ENCODE measurements around the gene MTFR1L.

Gene MTFR1L

DNA sequence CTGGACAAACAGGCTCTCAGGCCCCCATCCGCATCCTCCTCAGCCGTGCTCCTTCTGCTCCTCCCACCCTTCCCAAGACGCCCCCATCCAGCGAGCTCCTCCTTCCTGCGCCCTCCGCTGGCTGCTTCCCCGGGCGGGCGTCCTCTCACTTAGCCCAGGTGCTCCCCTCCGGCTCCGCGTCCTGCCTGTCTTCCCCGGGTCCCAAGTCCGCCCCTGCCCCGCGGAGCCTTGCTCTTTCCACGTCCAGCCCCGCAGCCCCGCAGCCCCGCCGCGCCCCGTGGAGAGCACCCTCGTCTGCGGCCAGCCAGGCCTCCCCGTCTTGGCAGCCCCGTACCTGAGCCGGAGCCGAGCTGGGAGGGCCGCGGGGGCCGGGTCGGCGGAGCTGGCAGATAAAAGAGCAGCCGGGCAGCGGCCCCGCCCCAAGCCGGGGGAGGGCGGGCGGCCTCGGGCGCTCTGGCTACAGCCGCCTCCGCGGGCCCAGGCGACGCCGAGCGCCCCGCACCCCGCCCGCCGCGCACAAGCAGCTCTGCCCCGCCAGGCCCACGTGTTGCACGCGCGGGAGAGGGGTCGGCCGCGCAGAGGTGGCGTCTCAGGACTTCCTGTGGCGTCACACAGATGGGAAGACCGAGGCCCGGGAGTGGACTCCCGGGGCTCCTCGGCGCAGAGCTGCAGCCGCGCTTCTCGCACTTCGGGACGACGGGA, 55.6 kb downstream of the MTFR1L start, which contains the start of gene PAQR7:
PAQR7 (minus strand) TSS at position 555 of the 702 bp plus-strand sequence. CDS start 11,869 bp downstream, outside the sequence.
- H3K4me3 ChIP-seq (ENCODE audit: low read depth, low read length), result peak within 1 kb of the TSS; percentile 74
- ChIA-PET CTCF (interaction anchor here (0.7 to 3.9 kb wide), 14 partner anchors 10 to 125 kb away, joined by 3 to 24 read pairs (median 4); partner anchors contain the start of gene PAFAH2), POLR2A (interaction anchor here (0.6 to 1.7 kb wide), 4 partner anchors 17 to 55 kb away, joined by 3 to 12 read pairs (median 5); partner anchors contain the start of gene MTFR1L)
- DNase-seq (ENCODE audit: low read depth, low spot score), result no peak
- TF ChIP-seq, protein P1, sequence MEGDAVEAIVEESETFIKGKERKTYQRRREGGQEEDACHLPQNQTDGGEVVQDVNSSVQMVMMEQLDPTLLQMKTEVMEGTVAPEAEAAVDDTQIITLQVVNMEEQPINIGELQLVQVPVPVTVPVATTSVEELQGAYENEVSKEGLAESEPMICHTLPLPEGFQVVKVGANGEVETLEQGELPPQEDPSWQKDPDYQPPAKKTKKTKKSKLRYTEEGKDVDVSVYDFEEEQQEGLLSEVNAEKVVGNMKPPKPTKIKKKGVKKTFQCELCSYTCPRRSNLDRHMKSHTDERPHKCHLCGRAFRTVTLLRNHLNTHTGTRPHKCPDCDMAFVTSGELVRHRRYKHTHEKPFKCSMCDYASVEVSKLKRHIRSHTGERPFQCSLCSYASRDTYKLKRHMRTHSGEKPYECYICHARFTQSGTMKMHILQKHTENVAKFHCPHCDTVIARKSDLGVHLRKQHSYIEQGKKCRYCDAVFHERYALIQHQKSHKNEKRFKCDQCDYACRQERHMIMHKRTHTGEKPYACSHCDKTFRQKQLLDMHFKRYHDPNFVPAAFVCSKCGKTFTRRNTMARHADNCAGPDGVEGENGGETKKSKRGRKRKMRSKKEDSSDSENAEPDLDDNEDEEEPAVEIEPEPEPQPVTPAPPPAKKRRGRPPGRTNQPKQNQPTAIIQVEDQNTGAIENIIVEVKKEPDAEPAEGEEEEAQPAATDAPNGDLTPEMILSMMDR (IDR thresholded peaks at IDR 0.05; ENCODE audit: insufficient read depth, low read length, missing control alignments), result peak; percentile 42

DNA sequence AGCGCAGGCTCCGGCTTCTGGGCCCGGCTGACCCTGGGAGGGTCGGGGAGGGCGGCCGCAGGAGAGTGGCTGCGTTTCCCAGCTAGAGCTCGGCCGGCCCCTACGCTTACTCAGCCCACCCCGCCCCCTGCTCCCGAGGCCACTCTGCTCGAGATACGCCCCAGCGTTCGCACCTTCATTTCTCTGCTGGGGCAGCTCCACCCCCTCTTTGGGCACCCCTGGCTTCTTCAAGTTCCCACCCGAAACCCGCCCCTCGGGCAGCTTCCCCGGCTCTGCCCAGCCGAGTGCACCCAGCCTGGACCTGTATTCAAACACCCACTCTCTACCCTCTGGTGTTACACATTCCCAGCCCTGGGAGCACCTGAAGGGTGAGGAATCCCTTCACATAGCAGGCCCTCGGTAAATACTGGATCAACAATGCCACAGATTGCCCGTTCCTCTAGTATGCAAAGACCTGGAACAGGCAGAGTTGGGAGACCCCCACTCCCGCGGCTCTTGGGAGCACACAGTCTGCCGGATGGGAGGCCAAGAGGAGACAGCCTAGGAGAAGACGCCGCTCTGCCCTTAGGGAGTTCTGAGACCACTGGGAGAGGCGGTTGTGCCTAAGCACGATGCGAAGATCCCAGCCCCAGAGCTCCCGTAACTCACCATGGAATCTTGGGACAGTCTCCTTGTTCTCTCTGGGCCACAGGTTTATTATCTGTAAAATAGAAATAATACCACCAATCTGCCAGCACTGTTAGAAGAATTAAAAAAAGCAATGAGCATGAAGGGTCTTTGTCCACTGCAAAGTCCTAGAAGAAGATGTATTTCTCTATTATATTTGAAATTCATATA, 56.3 kb downstream of the MTFR1L start:
- H3K4me3 ChIP-seq (ENCODE audit: low read depth, low read length), result peak overlapping the region; percentile 74
- CTCF ChIA-PET, result interaction anchor here (0.7 to 3.9 kb wide), 11 partner anchors 10 to 123 kb away, joined by 3 to 24 read pairs (median 4); partner anchors contain the start of gene PAFAH2

DNA sequence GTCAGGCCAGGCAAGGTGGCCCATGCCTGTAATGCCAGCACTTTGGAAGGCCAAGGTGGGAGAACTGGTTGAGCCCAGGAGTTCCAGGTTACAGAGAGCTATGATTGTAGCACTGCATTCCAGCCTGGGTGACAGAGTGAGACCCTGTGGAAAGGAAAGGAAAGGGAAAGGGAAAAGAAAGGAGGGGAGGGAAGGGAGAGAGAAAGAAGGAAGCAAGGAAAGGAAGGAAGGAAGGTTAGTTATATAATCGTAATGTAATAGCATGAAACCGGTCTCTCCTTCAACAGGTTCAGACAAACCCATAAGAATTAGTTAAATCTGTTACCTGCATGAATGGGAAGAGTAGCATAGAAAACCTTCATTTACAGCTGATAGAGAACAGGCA, 56.9 kb downstream of the MTFR1L start:
- DNase-seq (ENCODE audit: low read depth, low spot score), result no peak
- ChIA-PET POLR2A (interaction anchor here (0.9 kb wide), 1 partner anchor 38 kb away, joined by 3 read pairs; no protein-coding TSS in a partner anchor), CTCF (interaction anchor here (1.6 to 3.9 kb wide), 3 partner anchors 10 to 121 kb away, joined by 4 to 24 read pairs (median 17); partner anchors contain the start of gene PAFAH2)
- H3K4me3 ChIP-seq (ENCODE audit: low read depth, low read length), result no peak overlapping the region
- TF ChIP-seq, protein P1 (IDR thresholded peaks at IDR 0.05; ENCODE audit: insufficient read depth, low read length, missing control alignments), result no peak

More for the DNA sequence above, 56.3 kb downstream of the MTFR1L start:
- DNase-seq (ENCODE audit: low read depth, low spot score), result no peak
- POLR2A ChIA-PET, result interaction anchor here (0.6 to 1.7 kb wide), 5 partner anchors 16 to 56 kb away, joined by 3 to 12 read pairs (median 3); partner anchors contain the start of gene MTFR1L
- TF ChIP-seq, protein P1 (IDR thresholded peaks at IDR 0.05; ENCODE audit: insufficient read depth, low read length, missing control alignments), result no peak

DNA sequence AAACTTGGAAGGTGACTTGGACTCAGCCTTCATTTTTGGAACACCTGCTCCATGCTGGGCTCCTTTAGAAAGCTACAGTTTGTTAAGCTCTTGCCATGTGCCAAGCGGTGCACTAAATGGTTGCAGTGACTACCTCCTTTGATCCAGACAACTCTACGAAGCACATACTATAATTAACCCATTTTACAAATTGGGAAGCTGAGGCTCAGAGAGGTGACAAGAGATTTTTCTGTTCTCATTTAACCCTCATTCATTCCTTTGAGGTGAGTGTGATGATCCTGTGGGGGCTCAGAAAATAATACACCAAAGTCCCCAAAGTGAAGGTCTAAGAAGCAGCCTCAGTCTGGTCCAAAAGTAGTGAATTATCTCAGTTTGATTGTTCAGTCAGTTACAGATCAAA, 57.4 kb downstream of the MTFR1L start:
- ChIA-PET CTCF (interaction anchor here (1.6 to 3.9 kb wide), 3 partner anchors 9 to 120 kb away, joined by 4 to 24 read pairs (median 17); partner anchors contain the start of gene PAFAH2), POLR2A (no interaction called here)
- no peak overlapping the region for H3K4me3 ChIP-seq (ENCODE audit: low read depth, low read length)
- TF ChIP-seq, protein P1 (IDR thresholded peaks at IDR 0.05; ENCODE audit: insufficient read depth, low read length, missing control alignments), result no peak
- DNase-seq (ENCODE audit: low read depth, low spot score), result no peak

DNA sequence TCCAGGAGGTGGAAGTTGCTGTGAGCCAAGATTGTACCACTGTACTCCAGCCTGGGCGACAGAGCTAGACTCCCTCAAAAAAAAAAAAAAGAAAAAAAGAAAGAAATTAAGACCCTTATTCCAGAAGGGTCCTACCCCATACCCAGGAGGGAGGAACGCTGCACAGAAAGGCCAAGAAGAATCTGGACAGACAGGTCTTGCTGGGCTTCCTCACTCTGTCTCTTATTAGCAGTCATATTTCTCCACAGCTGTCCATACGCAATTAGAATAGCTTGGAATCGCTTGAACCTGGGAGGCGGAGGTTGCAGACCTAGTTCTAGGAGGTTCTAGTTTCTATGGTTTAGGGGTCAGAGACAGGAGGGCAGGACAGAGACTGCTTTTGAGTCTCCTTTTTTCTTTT, 58.9 kb downstream of the MTFR1L start:
- POLR2A ChIA-PET, result interaction anchor here (1.4 kb wide), 1 partner anchor 13 kb away, joined by 3 read pairs; no protein-coding TSS in a partner anchor
- no peak overlapping the region for H3K4me3 ChIP-seq (ENCODE audit: low read depth, low read length)
- CTCF ChIA-PET, result interaction anchor here (1.8 kb wide), 1 partner anchor 13 kb away, joined by 5 read pairs; no protein-coding TSS in a partner anchor
- DNase-seq (ENCODE audit: low read depth, low spot score), result no peak
- TF ChIP-seq, protein P1 (IDR thresholded peaks at IDR 0.05; ENCODE audit: insufficient read depth, low read length, missing control alignments), result no peak
